K562 (cell line): Measurements from ENCODE around the gene MAGI2. TPM values are rescaled to one million over a fixed set of nuclear protein-coding genes. Genes with fewer than 3 reads are reported as not detected.

ENCODE experiments used
- ATAC-seq: fragments of 200-7000 bp; cut with Tn5 transposase; 3 replicates; pipeline ENCODE4 v1.9.1; 2020; ENCODE audit warnings: moderate library complexity
- BruUV-seq: library from RNA; stranded (reverse); fragments of 400-500 nt; replicated peaks from 2 replicates; lab custom pipeline; 2021; lab: Mats Ljungman, UMichigan
- CTCF ChIA-PET: fragments of 300-600 bp; formaldehyde crosslinking; extraction: SDS; loops from one replicate; lab custom pipeline; 2021; ENCODE audit warnings: low intra/inter-chr PET ratio; lab: Yijun Ruan, JAX
- POLR2A ChIA-PET: fragments of 300-600, 350-650 bp; sonication (Branson Sonifier 250); formaldehyde crosslinking; extraction: SDS; loops from one replicate; lab custom pipeline; 2021; ENCODE audit warnings: antibody characterized with exemption, inconsistent platforms; lab: Yijun Ruan, JAX
- DNase-seq, 4 experiments: peaks; one replicate each; pipeline versions ENCODE4 v3.0.0 to v3.0.0-alpha.2; 2011 to 2018; ENCODE audit warnings: low spot score in 3 of 4, mixed read lengths in 3 of 4; ENCODE audit errors: extremely low read depth in 1 of 4
- FAIRE-seq: peaks from 2 replicates; lab custom pipeline; 2011; peaks lifted over from hg19 to GRCh38; lab: Jason Lieb, UNC
- H2AFZ ChIP-seq: 2 replicates; pipeline ENCODE4 v1.6.0; 2011; ENCODE audit warnings: low read depth, low read length, control low read depth, inconsistent platforms
- H3K27ac ChIP-seq: fragments of 200-600 bp; 3 replicates; pipeline ENCODE4 v1.8.0; 2011; ENCODE audit warnings: low read depth, mild to moderate bottlenecking, control low read depth, inconsistent platforms, low read length, moderate library complexity, mixed read lengths; ENCODE audit errors: extremely low read depth
- H3K27me3 ChIP-seq, 2 experiments: fragments of 300-600 bp in 1 of 2; 2 replicates in 1 of 2; 3 replicates in 1 of 2; pipeline versions ENCODE4 v1.6.0 to v1.8.0; 2011; ENCODE audit warnings: inconsistent platforms in 2 of 2, low read length in 2 of 2, mild to moderate bottlenecking in 1 of 2, mixed read lengths in 1 of 2, moderate library complexity in 1 of 2; ENCODE audit not compliant: control insufficient read depth in 2 of 2, insufficient read depth in 2 of 2
- H3K36me3 ChIP-seq: fragments of 300-600 bp; 3 replicates; pipeline ENCODE4 v1.8.0; 2011; ENCODE audit warnings: mild to moderate bottlenecking, low read length, inconsistent platforms; ENCODE audit not compliant: control insufficient read depth, insufficient read depth
- H3K4me1 ChIP-seq, 2 experiments: fragments of 200-600 bp in 1 of 2; replicated peaks in 1 of 2; 2 replicates in 1 of 2; 3 replicates in 1 of 2; pipeline versions ENCODE4 v1.5.1 to v1.8.0; 2011; ENCODE audit warnings: inconsistent platforms in 2 of 2, low read length in 2 of 2, mild to moderate bottlenecking in 1 of 2, mixed read lengths in 1 of 2, moderate library complexity in 1 of 2; ENCODE audit not compliant: control insufficient read depth in 2 of 2, insufficient read depth in 2 of 2
- H3K4me2 ChIP-seq: 2 replicates; pipeline ENCODE4 v1.6.1; 2011; ENCODE audit warnings: low read length, control low read depth, inconsistent platforms, mixed read lengths; ENCODE audit not compliant: insufficient read depth
- H3K4me3 ChIP-seq: fragments of 200-600 bp; sonication (generic), shearing (Covaris generic); 2 replicates; pipeline ENCODE4 v1.5.1; 2016; ENCODE audit warnings: control low read depth, inconsistent platforms
- H3K79me2 ChIP-seq: fragments of 200-600 bp; 3 replicates; pipeline ENCODE4 v1.8.0; 2011; ENCODE audit warnings: low read length, inconsistent platforms; ENCODE audit not compliant: control insufficient read depth, insufficient read depth
- H3K9ac ChIP-seq, 2 experiments: 2 replicates each; pipeline versions ENCODE4 v1.6.0 to v1.6.1; 2011; ENCODE audit warnings: low read depth in 2 of 2, low read length in 2 of 2, control low read depth in 1 of 2, inconsistent platforms in 1 of 2, mild to moderate bottlenecking in 1 of 2, mixed read lengths in 1 of 2; ENCODE audit not compliant: insufficient read depth in 1 of 2
- H3K9me1 ChIP-seq: one replicate; pipeline ENCODE4 v1.6.0; 2011; ENCODE audit warnings: inconsistent platforms, mild to moderate bottlenecking, low read length, moderate library complexity; ENCODE audit not compliant: control insufficient read depth, insufficient read depth
- H3K9me3 ChIP-seq: replicated peaks from 2 replicates; pipeline ENCODE4 v1.5.1; 2011; ENCODE audit warnings: low read depth, low read length, inconsistent platforms; ENCODE audit not compliant: control insufficient read depth, insufficient read depth
- H4K20me1 ChIP-seq: replicated peaks from 2 replicates; pipeline ENCODE4 v1.6.1; 2011; ENCODE audit warnings: low read length, inconsistent platforms, mixed read lengths; ENCODE audit not compliant: control insufficient read depth, insufficient read depth
- CBFA2T2 ChIP-seq: fragments of 450-650 bp; conservative IDR thresholded peaks from 2 replicates; pipeline ENCODE4 v1.6.1; 2017; ENCODE audit warnings: mild to moderate bottlenecking
- CBX8 ChIP-seq: fragments of 200-600 bp; sonication (generic); IDR thresholded peaks from 2 replicates; pipeline ENCODE4 v1.6.1; 2012; ENCODE audit warnings: borderline replicate concordance, mixed run types, low read depth, mild to moderate bottlenecking, moderate library complexity, mixed read lengths, low read length, control low read depth, inconsistent platforms; ENCODE audit not compliant: poor library complexity, severe bottlenecking; ENCODE audit errors: extremely low read depth
- GATA2 ChIP-seq: sonication (generic); formaldehyde crosslinking; IDR thresholded peaks from 2 replicates; pipeline ENCODE4 v1.4.0; 2020; ENCODE audit warnings: mild to moderate bottlenecking, missing genetic modification reagents
- HDGF ChIP-seq: fragments of 450-650 bp; IDR thresholded peaks from 2 replicates; pipeline ENCODE4 v1.6.1; 2016
- HNRNPK ChIP-seq: fragments of 200-400 bp; formaldehyde crosslinking; IDR thresholded peaks from one replicate; pipeline ENCODE4 v1.6.1; 2018; ENCODE audit warnings: mild to moderate bottlenecking, low read depth, low read length; ENCODE audit not compliant: poor library complexity, severe bottlenecking
- ILF3 ChIP-seq: fragments of 450-650 bp; IDR thresholded peaks from 2 replicates; pipeline ENCODE4 v1.6.1; 2018; ENCODE audit warnings: antibody characterized with exemption, mild to moderate bottlenecking, moderate library complexity, borderline replicate concordance
- PHTF2 ChIP-seq: fragments of 250-450 bp; sonication (Bioruptor Pico); IDR thresholded peaks from 2 replicates; pipeline ENCODE4 v1.5.0; 2021; ENCODE audit warnings: mild to moderate bottlenecking
- POLR2AphosphoS2 ChIP-seq: IDR thresholded peaks from 2 replicates; pipeline ENCODE4 v1.6.1; 2012; ENCODE audit warnings: low read length, improper control_type of control experiment
- PRPF4 ChIP-seq: fragments of 200-400 bp; formaldehyde crosslinking; IDR thresholded peaks from one replicate; pipeline ENCODE4 v1.6.1; 2017; ENCODE audit warnings: low read length, low read depth, mild to moderate bottlenecking; ENCODE audit not compliant: insufficient read depth, poor library complexity, severe bottlenecking
- U2AF1 ChIP-seq: fragments of 200-400 bp; formaldehyde crosslinking; optimal IDR thresholded peaks from 2 replicates; pipeline ENCODE3; 2017; ENCODE audit warnings: mild to moderate bottlenecking, low read depth, low read length, moderate library complexity
- ZFP1 ChIP-seq: fragments of 450-650 bp; formaldehyde crosslinking; IDR thresholded peaks from 2 replicates; pipeline ENCODE4 v1.4.0; 2020; ENCODE audit warnings: mild to moderate bottlenecking, mixed read lengths
- WGBS: fragments of 100-300 bp; shearing (Covaris generic); methylation state at CpG from one replicate; pipeline ENCODE4 v1.1.6; 2016; ENCODE audit warnings: low coverage, mixed read lengths; ENCODE audit not compliant: insufficient coverage; ENCODE audit errors: missing lambda C conversion rate; 5-methylcytosine and 5-hydroxymethylcytosine counted together
- in situ Hi-C: fragments of 300-500 bp; cut with MboI; formaldehyde crosslinking; loops from 4 replicates; pipeline ENCODE4 v1.15.0; 2018; ENCODE audit warnings: inconsistent platforms, mixed read lengths
- intact Hi-C: fragments of 100-400 bp; cut with micrococcal nuclease; formaldehyde crosslinking; loops from 2 replicates; pipeline ENCODE4 v1.14.2; 2022
- polyA plus RNA-seq, 8 experiments: library from polyadenylated mRNA; depleted of rRNA in 4 of 8; stranded (reverse) in 5 of 8; unstranded in 3 of 8; fragments of >200 nt; fragmentation: Nextera tagmentation in 2 of 8; fragmentation: Illumina TruSeq in 1 of 8; extraction: Ambion mirVana in 2 of 8; extraction: Trizol in 1 of 8; gene quantifications; 2 replicates each; pipeline versions ENCODE4 v1.2.1 to v1.2.3, GENCODE V29; 2011 to 2014; ENCODE audit warnings: inconsistent platforms in 1 of 8, missing spikeins in 1 of 8
- total RNA-seq, 7 experiments: library from RNA; depleted of rRNA in 6 of 7; stranded (reverse); fragments of >200 nt in 6 of 7; fragmentation: Illumina TruSeq in 2 of 7; extraction: Trizol in 2 of 7; gene quantifications; 2 replicates each; pipeline versions ENCODE4 v1.2.1 to v1.2.3, GENCODE V29; 2011 to 2021; ENCODE audit warnings: low replicate concordance in 1 of 7
- TF ChIP-seq, protein P1 (sequence below): fragments of 250-450 bp; sonication (Bioruptor Pico); IDR thresholded peaks from 2 replicates; pipeline ENCODE4 v1.4.0; 2020; ENCODE audit warnings: mild to moderate bottlenecking

MAGI2 gene
- total and polyA plus RNA-seq, 9 of the 15 experiments (the other 6 are each of a cell fraction or from before 2014, with no cell fraction given), result 0.27 to 1.4 (median 0.70) TPM

DNA sequence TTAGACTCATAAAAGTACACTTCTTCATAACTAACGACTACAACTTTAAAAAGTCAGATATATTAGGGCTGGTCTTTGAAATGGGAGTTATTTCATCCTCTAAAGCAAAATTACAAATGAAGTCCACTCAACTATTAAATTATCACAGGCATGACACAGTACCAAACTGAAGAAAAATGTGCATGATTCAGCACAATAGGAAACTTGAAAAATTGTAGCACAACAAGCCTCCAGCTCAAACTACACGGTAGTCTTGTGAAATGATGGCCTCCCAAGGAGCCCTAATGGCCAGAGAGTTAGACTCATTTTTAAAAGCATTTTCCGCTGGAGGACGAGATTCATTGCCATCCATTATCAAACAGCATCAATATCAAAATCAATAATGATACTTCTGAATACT lies 76.4 kb downstream of the MAGI2 start:
- no peaks in the 10 kb centered on the region for H4K20me1 ChIP-seq
- no peak for ATAC-seq
- no peak overlapping the region for H3K4me2 ChIP-seq
- H3K27me3 ChIP-seq, result no peaks in the 10 kb centered on the region
- BruUV-seq, result no TSS peak
- 0% methylated on average over 4 of the region's 4 CpGs for WGBS
- CTCF ChIA-PET, result no interaction called here
- H3K9ac ChIP-seq, result no peak overlapping the region
- in situ Hi-C loops, result no loop called here
- H3K9me3 ChIP-seq, result peaks cover 2% of the 10 kb centered on the region
- intact Hi-C loops, result no loop called here
- H3K36me3 ChIP-seq, result no peaks in the 10 kb centered on the region
- no peaks in the 10 kb centered on the region for H3K4me1 ChIP-seq
- no peak overlapping the region for H3K4me3 ChIP-seq
- TF ChIP-seq CBFA2T2 (no peak), ILF3 (no peak), GATA2 (CRISPR knock-in tag) (no peak), HDGF (no peak), CBX8 (no peak), HNRNPK (no peak), ZFP1 (CRISPR knock-in tag) (no peak), POLR2AphosphoS2 (no peak), PHTF2 (no peak), U2AF1 (no peak), PRPF4 (no peak)
- TF ChIP-seq, protein P1, sequence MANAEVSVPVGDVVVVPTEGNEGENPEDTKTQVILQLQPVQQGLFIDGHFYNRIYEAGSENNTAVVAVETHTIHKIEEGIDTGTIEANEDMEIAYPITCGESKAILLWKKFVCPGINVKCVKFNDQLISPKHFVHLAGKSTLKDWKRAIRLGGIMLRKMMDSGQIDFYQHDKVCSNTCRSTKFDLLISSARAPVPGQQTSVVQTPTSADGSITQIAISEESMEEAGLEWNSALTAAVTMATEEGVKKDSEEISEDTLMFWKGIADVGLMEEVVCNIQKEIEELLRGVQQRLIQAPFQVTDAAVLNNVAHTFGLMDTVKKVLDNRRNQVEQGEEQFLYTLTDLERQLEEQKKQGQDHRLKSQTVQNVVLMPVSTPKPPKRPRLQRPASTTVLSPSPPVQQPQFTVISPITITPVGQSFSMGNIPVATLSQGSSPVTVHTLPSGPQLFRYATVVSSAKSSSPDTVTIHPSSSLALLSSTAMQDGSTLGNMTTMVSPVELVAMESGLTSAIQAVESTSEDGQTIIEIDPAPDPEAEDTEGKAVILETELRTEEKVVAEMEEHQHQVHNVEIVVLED (CRISPR knock-in tag), result no peak
- TF ChIP-seq, all 486 proteins: peak for 0
- no peaks in the 10 kb centered on the region for H3K79me2 ChIP-seq
- POLR2A ChIA-PET, result no interaction called here
- H3K27ac ChIP-seq, result no peak overlapping the region
- DNase-seq (no peak), FAIRE-seq (no peak)
- no peak overlapping the region for H2AFZ ChIP-seq
- H3K9me1 ChIP-seq, result no peaks in the 10 kb centered on the region
